NCI-H69 (cell line): ENCODE results near the gene ESRRA.

Experiments
- DNase-seq: peaks from one replicate; lab custom pipeline; 2025; lab: John Stamatoyannopoulos, UW

ESRRA gene

DNA sequence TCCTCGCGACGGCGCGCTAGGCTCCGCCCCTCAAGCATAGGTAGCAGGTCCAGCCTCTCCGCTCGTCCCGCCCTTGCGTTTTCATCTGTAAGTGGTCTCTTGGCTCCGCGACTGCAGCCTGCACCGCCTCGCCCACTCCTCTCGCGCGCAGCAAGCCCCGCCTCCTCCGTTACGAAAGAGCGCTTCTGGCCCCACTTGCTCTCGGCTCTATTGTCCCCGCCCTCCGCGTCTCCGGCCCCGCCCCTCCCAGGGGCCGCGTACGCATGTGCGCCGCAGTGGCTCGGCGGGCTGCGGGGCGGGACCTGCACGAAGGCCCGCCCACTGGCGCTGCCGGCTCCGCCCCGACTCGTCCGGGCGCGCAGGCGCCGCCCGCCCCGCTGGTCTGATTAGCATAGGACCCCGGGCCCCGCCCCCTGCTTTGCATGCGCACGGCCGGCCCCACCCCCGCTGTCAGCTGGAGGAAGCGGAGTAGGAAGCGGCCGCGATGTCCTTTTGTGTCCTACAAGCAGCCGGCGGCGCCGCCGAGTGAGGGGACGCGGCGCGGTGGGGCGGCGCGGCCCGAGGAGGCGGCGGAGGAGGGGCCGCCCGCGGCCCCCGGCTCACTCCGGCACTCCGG, at the start of gene ESRRA:
ESRRA (plus strand) TSS at position 450 of the 616 bp plus-strand sequence. CDS start 1,656 bp downstream, outside the sequence.
- peak; percentile 100 for DNase-seq

- DNase-seq, result no peak
Observed at GRCh38 chr11:64256300-64256699, 49.0 kb upstream of the ESRRA start.

DNA sequence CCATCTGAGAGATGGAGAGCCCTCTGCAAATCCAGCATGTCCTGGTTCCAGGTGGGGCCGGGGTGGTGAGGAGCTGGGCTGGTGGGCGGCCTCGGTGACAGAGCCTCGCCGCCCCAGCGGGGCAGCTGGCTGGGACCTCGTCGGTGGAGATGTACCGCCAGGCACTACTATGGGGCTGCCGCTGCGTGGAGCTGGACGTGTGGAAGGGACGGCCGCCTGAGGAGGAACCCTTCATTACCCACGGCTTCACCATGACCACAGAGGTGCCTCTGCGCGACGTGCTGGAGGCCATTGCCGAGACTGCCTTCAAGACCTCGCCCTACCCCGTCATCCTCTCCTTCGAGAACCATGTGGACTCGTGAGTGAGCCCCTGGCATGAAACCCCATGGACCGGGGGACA, 47.0 kb upstream of the ESRRA start:
- no peak for DNase-seq

- no peak for DNase-seq
Observed at GRCh38 chr11:64258946-64259532, 46.3 kb upstream of the ESRRA start.

GRCh38 chr11:64259533-64260067, 45.7 kb upstream of the ESRRA start:
- DNase-seq, result no peak

- no peak for DNase-seq
Observed at GRCh38 chr11:64260147-64260708, 45.1 kb upstream of the ESRRA start.

DNA sequence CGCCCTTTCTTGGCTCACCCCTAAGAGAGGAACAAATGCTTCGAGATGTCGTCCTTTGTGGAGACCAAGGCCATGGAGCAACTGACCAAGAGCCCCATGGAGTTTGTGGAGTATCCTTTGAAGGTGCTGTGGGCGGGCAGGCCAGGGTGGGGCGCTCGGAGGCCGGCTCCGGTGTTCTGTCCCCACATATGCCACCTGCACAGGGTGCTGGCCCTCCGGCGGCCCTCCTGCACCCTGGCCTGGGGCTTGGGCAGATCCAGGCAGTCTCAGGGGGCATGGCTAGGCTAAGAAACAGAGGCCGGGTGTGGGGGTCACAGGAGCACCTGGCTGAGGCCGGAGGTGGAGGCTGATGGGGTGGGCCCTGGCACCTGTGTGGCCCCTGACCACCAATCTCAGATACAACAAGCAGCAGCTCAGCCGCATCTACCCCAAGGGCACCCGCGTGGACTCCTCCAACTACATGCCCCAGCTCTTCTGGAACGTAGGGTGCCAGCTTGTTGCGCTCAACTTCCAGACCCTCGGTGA, 43.7 kb upstream of the ESRRA start:
- no peak for DNase-seq

- no peak for DNase-seq
Observed at GRCh38 chr11:64262271-64263002, 42.9 kb upstream of the ESRRA start.

- no peak for DNase-seq
Observed at GRCh38 chr11:64263021-64263946, 42.0 kb upstream of the ESRRA start.

- no peak for DNase-seq
Observed at GRCh38 chr11:64263947-64264317, 41.4 kb upstream of the ESRRA start.

GRCh38 chr11:64264371-64264852, 40.9 kb upstream of the ESRRA start:
- no peak for DNase-seq

GRCh38 chr11:64265176-64266160, 39.9 kb upstream of the ESRRA start:
- DNase-seq, result no peak

GRCh38 chr11:64266339-64266738, 39.0 kb upstream of the ESRRA start:
- no peak for DNase-seq

GRCh38 chr11:64267207-64267945, 37.9 kb upstream of the ESRRA start:
- no peak for DNase-seq

DNA sequence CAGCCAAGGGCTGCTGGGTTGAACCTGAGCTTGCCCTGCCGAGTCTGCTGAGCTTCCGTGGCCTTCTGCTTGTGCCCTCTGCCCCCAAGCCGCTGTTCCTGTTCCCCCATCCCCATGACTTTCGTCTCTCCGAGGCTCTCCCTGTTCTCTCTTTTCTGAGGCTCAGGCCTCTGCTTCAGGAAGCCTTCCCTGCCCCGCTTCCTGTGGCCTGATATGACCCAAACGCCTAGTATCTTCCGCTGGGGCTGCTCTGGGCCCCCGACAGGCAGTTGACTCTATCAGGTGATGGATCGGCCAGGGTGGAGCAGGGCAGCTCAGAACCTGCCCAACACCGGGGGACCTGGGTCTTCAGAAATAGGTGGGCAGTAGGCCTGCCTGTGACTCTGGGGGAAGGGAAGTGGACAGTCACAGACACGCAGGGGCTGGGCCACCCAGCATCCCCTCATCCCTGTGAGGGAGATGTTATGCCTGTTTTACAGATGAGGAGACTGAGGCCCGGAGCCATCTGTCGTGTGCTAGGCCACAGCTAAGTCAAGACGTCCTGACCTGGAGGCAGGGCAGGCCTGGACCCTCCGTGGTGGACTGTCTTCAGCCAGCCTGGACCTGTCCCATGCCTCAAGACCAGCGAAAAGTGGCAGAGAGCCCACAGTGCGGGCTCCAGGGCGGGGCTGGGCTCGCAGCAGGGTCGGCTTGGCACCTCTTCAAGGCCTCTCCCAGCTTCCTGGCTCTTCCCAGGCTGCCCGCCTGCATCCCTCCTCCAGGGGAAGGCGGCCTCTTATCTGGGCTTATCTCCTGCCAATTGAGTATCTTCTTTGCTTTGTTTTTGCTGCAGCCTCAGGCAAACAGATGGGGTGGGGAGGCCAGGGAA, 37.1 kb upstream of the ESRRA start:
- DNase-seq, result no peak

DNA sequence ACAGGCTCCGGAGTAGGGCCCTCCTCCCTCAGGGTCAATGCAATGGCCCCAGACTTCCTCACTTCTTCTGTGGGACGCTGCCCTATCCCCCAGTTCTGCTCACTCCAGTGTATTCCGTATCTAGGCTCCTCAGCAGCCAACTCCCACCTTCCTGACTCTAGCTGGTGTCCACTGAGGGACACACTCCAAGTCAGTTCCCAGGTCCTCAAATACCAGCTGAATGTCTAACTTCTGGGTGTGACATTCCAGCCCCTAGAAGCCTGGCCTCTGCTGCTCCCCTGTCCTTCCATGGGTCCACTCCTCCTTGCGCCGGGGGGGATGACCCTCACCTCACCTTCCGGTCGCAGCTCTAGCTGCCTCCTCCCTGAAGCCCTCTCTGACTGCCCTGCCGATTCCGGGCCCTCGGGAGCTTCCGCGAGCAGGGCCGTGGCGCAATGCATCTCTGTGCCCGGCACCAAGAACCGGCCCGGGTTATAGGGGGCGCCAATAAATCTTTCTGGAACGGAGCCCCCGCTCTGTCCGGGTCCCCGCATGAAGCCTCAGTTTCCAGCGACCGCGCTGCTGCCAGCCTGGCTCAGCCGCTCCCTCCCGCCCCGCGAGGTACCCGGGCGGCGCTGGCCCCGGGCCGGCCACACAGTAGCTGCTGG, 36.3 kb upstream of the ESRRA start:
- peak; percentile 69 for DNase-seq

GRCh38 chr11:64269540-64270220, 35.6 kb upstream of the ESRRA start:
- DNase-seq, result peak; percentile 100
